Measurements from ENCODE around the gene CST9.

CST9 gene

DNA sequence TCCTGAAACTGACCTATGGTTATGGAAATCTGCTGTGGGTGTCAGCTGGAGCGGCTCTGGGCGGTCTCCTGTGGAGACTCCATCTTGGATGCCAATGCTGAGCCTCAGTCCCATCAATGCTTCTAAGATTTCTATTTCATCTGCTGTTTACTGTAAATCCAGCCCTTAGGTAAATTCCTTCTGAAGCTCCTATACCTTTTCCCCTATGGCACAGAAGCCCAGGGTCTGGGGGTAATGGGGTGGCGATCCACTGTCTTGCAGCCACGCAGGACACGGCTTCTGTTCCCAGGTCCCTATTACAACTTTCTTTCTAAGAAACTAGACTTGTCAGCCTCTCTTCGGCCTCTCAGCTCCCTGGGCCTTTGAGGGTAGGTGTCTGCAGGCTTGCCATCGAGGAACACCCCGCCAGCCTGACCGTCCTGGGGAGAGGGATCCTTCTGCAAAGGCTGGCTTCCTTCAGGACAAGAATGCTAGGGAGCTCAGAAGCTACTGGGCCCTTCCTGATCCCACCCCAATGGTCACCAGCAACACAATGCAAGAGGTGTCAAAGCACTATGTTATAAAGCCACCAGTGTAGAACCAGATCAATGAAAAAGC is 25.6 kb upstream of the CST9 start:
- H3K4me2 ChIP-seq: no peak overlapping the region
- H3K36me3 ChIP-seq: peaks cover 17% of the 10 kb centered on the region
- H3K27ac ChIP-seq: no peak overlapping the region
- H3K27me3 ChIP-seq: no peaks in the 10 kb centered on the region
- H3K4me1 ChIP-seq: peaks cover 80% of the 10 kb centered on the region
- no peak overlapping the region for H3K4me3 ChIP-seq
- H3K9ac ChIP-seq: no peak overlapping the region
- H4K20me1 ChIP-seq: peaks cover 5% of the 10 kb centered on the region; the same call in 1 of the 2 replicates
- H3K9me3 ChIP-seq: peaks cover 7% of the 10 kb centered on the region
- no peak for TF ChIP-seq Cebpa-rat (IDR thresholded peaks at IDR 0.05)

DNA sequence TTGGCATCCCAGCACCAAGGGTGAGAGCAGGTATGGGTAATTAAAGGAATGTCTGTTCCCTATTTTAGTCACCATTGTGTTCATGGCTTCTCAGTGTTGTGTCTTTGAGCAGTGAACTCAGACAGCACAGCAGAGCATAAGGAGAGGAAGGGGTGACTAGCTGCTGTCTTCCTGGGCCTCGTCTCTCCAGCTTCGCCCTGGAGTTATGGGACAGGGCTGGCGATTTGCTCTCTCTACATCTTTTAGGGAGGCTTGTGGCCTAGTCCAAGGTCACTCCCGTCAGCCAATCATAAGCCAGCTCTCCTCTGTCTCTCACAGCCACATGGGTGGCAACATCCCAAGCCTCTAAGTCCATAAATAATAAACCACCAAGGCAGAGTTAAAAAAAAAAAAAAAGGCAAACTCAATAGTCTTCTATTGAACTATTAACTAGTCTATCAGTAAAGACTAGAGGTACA is 24.7 kb upstream of the CST9 start:
- H4K20me1 ChIP-seq: no peaks in the 10 kb centered on the region; the same call in 1 of the 2 replicates
- H3K27me3 ChIP-seq: no peaks in the 10 kb centered on the region
- no peak overlapping the region for H3K27ac ChIP-seq
- H3K4me2 ChIP-seq: peak overlapping the region; percentile 70
- H3K4me1 ChIP-seq: peaks cover 76% of the 10 kb centered on the region
- no peak overlapping the region for H3K9ac ChIP-seq
- no peak for TF ChIP-seq Cebpa-rat (IDR thresholded peaks at IDR 0.05)
- peaks cover 9% of the 10 kb centered on the region for H3K9me3 ChIP-seq
- peaks cover 17% of the 10 kb centered on the region for H3K36me3 ChIP-seq
- no peak overlapping the region for H3K4me3 ChIP-seq

DNA sequence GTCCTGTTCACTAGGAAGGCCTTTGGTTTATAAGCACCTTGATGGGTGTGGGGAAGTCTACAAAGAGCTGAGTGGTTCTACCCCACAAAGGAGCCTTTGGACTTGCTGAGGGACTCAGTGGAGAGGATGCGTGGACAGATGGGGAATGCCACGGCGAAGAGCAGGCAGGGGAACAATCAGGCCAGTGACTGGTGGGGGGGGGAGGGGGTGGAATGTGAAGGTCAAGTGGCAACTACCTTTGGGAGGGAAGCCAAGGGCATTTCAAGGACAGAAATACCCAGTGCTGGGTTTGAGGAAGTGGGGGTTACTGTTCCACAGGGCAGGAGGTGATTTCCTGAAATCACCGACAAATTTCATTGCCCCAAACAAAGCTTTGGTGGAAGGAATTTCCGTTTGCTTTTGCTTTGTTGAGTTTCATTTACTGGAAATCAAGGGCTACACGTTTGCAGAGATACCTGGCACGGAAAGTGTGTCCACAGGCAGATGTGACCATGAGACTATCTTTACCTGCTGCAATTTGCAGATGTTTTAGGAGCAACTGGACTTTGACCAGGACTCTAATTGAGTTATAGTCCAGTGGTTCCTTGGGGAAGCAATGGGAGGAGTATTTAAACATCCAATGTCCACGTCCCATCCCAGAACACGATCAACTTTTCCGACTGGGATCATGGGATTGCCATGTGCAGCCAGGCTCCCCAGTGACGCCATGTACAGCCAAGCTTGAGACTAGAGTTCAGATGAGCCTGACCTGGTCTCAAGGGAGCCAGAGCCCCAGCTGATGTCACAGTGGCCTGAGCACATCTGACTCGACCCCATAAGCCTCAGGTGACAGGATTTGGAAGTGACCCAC is 24.1 kb upstream of the CST9 start:
- Histone ChIP-seq H3K36me3 (peaks cover 17% of the 10 kb centered on the region), H4K20me1 (no peaks in the 10 kb centered on the region), H3K4me1 (peaks cover 69% of the 10 kb centered on the region), H3K4me2 (peak overlapping the region; percentile 70), H3K27me3 (no peaks in the 10 kb centered on the region), H3K9ac (no peak overlapping the region), H3K4me3 (no peak overlapping the region), H3K9me3 (peaks cover 9% of the 10 kb centered on the region), H3K27ac (peak overlapping the region; percentile 69)
- TF ChIP-seq Cebpa-rat (IDR thresholded peaks at IDR 0.05): no peak

DNA sequence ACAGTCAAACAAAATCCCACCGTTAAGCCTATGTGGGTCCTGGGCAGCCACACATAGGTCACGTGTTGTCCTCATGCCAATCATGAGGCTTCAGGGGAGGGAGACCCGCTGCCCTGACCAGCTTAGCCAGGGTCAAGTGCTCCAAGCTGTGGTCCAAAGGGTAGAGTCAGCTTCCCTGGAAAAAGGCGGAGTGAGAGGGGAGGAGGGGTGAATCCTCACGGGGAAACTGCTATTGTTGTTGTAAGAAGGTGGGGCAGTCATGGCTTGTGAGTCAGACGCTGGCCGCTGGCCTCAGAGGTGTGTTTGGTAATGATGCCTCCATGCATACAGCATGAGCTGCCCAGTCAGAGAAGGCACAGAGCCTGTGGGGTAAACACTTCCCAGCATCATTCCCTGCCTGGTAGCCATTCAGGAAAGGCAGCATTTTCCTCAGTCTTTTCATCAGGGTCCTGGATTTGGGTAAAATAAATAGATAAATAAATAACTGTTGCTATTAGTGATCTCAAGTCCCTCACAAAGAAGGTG is 23.4 kb upstream of the CST9 start:
- no peak overlapping the region for H3K9ac ChIP-seq
- H3K4me2 ChIP-seq: peak overlapping the region; percentile 70
- TF ChIP-seq Cebpa-rat (IDR thresholded peaks at IDR 0.05): no peak
- H3K4me3 ChIP-seq: no peak overlapping the region
- no peaks in the 10 kb centered on the region for H4K20me1 ChIP-seq
- peaks cover 17% of the 10 kb centered on the region for H3K36me3 ChIP-seq
- peaks cover 9% of the 10 kb centered on the region for H3K9me3 ChIP-seq
- H3K27me3 ChIP-seq: no peaks in the 10 kb centered on the region
- H3K27ac ChIP-seq: peak overlapping the region; percentile 69
- H3K4me1 ChIP-seq: peaks cover 62% of the 10 kb centered on the region

DNA sequence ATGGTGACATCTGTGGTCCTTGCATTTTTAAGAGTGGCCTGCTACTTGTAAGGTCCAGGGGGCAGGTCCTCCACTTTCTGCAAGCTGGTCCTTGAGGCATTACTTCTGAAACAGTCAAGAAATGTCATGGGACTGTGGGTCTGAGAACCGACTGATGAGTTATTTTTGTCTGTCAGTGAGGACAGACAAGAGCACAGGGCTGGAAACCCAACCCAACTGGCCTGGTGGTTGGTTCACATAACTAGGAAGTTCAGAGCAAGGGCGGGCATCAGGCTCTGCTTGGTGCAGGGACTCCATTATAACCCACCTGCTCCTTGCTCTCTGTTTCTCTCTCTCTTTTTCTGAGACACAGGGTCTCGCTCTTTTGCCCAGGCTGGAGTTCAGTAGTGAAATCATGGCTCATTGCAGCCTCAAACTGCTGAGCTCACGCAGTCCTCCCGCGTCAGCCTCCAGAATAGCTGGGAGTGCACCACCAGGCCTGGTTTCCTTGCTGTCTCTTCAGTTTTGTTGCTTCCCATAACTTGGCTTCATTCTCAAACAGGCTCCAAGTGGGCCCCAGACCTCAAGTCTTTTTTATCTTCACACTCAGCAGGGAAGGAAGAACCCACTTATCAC is 22.8 kb upstream of the CST9 start:
- H3K9me3 ChIP-seq: peaks cover 9% of the 10 kb centered on the region
- H3K4me2 ChIP-seq: peak overlapping the region; percentile 70
- H3K4me1 ChIP-seq: peaks cover 61% of the 10 kb centered on the region
- no peak overlapping the region; the same call in 1 of the 2 replicates for H3K9ac ChIP-seq
- TF ChIP-seq Cebpa-rat (IDR thresholded peaks at IDR 0.05): no peak
- no peaks in the 10 kb centered on the region for H4K20me1 ChIP-seq
- peaks cover 15% of the 10 kb centered on the region for H3K36me3 ChIP-seq
- H3K4me3 ChIP-seq: no peak overlapping the region
- H3K27me3 ChIP-seq: no peaks in the 10 kb centered on the region
- H3K27ac ChIP-seq: peak overlapping the region; percentile 69

DNA sequence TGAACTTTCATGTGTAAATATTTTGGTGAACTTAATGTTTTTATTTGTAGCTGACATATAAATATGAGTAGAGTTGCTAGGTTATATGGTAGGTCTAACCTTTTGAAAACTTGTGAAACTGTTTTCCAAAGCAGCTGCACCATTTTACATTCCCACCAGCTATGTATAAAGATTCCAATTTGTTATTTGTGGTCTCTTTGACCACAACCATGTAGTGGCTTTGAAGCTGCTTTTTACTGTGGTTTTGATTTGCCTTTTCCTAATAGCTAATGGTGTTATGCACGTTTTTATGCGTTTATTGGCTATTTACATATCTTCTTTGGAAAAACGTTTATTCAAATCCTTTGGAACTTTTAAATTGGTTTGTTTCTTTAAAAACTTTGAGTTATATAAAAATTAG is 21.8 kb upstream of the CST9 start:
- peaks cover 64% of the 10 kb centered on the region for H3K4me1 ChIP-seq
- H3K4me2 ChIP-seq: no peak overlapping the region; the same call in 1 of the 2 replicates
- no peaks in the 10 kb centered on the region for H3K27me3 ChIP-seq
- H3K9me3 ChIP-seq: peaks cover 9% of the 10 kb centered on the region
- no peak for TF ChIP-seq Cebpa-rat (IDR thresholded peaks at IDR 0.05)
- H3K4me3 ChIP-seq: no peak overlapping the region
- no peaks in the 10 kb centered on the region for H4K20me1 ChIP-seq
- H3K27ac ChIP-seq: no peak overlapping the region
- no peak overlapping the region for H3K9ac ChIP-seq
- peaks cover 5% of the 10 kb centered on the region; the same call in 1 of the 2 replicates for H3K36me3 ChIP-seq

DNA sequence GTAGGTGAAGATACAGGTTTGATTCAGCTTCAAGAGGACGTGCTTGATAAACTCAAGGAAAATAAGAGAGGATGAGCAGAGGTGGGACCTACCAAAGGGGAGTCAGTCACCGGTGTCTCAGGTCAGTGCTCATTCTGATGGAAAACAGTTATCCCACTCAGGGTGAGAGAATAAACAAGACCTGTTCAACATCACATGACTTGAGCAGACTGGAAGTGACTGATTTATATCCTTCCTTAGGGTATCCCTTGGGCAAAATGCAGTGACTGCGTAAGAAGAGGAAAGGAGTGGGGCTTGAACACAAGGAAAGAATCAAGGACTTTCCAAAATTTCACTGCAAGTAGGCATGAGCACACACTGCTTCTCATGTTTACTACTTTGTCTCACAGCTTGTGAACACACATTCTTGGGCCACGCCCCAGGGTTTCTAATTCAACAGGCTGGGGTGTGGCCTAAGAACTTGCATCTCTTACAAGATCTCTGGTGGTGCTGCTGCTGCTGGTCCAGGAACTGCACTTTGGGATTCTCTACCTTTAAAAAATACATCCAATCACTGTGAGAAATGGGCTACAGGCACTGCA is 20.4 kb upstream of the CST9 start:
- no peak for TF ChIP-seq Cebpa-rat (IDR thresholded peaks at IDR 0.05)
- no peak overlapping the region for H3K4me2 ChIP-seq
- no peaks in the 10 kb centered on the region for H4K20me1 ChIP-seq
- no peak overlapping the region for H3K9ac ChIP-seq
- H3K4me3 ChIP-seq: no peak overlapping the region
- H3K27ac ChIP-seq: no peak overlapping the region
- H3K9me3 ChIP-seq: peaks cover 9% of the 10 kb centered on the region
- H3K4me1 ChIP-seq: peaks cover 63% of the 10 kb centered on the region
- H3K27me3 ChIP-seq: no peaks in the 10 kb centered on the region
- H3K36me3 ChIP-seq: no peaks in the 10 kb centered on the region

DNA sequence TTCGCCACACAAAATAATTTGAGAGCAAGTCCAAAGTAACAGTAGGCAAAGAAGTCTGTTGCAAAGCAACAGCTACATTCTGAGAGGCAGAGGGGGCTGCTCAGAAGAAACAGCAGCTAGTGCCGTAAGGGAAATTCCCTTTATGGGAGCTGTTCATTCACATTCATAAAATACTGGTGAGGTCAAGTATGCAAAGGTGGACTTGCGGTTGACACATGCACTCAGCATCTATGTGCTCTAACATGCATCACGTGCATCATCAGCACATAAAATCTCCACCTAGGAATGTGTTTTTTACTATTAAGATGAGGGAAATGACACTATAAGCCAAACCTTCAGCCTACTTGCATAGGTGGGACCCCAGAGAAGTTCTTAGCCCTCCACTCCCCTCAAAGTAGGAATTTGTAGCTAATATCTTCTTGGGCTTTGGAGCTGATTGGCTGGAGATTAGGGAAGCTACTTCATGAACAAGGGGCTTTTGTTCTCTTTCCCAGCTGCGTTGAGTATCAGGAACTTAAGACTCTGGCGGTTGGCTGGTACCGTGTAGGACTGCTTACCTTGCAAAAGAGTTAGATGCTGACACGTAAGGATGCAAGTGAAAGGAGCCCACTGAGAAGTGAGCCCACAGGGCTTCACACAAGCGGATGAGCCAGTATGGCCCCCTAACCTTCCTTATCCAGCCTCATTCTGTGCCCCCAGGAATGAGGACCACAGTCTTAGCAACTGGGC is 19.7 kb upstream of the CST9 start:
- Histone ChIP-seq H3K27ac (no peak overlapping the region), H3K9ac (no peak overlapping the region), H3K36me3 (no peaks in the 10 kb centered on the region), H3K9me3 (peaks cover 9% of the 10 kb centered on the region), H3K4me2 (no peak overlapping the region), H3K4me1 (peaks cover 60% of the 10 kb centered on the region), H3K4me3 (no peak overlapping the region), H4K20me1 (no peaks in the 10 kb centered on the region), H3K27me3 (no peaks in the 10 kb centered on the region)
- no peak for TF ChIP-seq Cebpa-rat (IDR thresholded peaks at IDR 0.05)

DNA sequence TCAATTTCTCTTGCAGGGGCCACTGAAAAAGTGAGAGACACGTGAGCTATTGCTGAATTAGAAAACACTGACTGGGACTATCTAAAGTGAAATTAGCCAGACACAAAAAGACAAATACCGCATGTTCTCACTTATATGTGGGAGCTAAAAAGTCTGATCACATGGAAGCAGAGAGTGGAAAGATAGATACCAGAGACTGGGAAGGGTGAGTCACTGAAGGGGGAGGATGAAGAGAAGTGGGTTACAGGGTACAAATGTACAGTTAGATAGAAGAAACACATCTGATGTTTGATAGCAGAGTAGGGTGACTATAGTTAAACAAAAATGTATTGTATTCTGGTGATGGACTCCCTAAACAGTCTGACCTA is 18.6 kb upstream of the CST9 start:
- Histone ChIP-seq H3K4me1 (peaks cover 49% of the 10 kb centered on the region), H3K4me2 (no peak overlapping the region)

More for the DNA sequence above, 18.6 kb upstream of the CST9 start:
- Histone ChIP-seq H3K4me3 (no peak overlapping the region), H3K27ac (no peak overlapping the region), H3K9ac (no peak overlapping the region), H4K20me1 (no peaks in the 10 kb centered on the region), H3K36me3 (no peaks in the 10 kb centered on the region), H3K9me3 (peaks cover 9% of the 10 kb centered on the region), H3K27me3 (no peaks in the 10 kb centered on the region)
- no peak for TF ChIP-seq Cebpa-rat (IDR thresholded peaks at IDR 0.05)
